GM12892 (cell line): ENCODE results near the gene DCAF7.

Source experiments
- POLR2A ChIP-seq: IDR thresholded peaks from 2 replicates; pipeline ENCODE4 v1.6.1; 2011; ENCODE audit warnings: low read depth, low read length, control low read depth
- TAF1 ChIP-seq: IDR thresholded peaks from 2 replicates; pipeline ENCODE4 v1.6.1; 2011; ENCODE audit warnings: low read depth, mild to moderate bottlenecking, control low read depth, low read length, borderline replicate concordance

DNA sequence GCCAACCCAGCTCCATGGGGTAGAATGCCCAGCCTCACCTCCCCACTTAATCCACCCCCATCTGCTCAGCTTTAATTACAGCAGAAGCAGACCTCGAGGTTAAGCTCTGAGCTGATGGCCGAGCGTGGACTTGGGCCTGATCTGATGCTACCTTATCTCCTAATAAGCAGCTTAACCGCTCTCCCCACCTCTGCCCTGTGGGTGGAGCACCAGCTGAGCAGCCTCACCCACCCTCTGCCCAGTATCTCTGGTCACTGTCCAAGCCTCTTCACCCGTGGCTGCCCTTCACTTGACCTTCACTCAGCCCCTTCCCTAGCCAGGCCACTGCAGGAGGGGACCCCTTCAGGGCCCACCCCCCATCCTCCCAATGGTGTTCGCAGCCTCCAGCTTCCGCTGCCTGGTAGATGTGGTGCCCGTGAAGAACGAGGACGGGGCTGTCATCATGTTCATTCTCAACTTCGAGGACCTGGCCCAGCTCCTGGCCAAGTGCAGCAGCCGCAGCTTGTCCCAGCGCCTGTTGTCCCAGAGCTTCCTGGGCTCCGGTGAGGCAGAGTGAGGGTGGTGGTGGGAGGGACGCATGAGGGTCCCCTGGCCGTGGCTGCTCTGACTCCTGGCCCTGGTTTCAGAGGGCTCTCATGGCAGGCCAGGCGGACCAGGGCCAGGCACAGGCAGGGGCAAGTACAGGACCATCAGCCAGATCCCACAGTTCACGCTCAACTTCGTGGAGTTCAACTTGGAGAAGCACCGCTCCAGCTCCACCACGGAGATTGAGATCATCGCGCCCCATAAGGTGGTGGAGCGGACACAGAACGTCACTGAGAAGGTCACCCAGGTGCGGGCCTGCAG is 20.3 kb upstream of the DCAF7 start:
- TF ChIP-seq POLR2A, result no peak
- TF ChIP-seq TAF1, result no peak
